HG03575 (cell line): ENCODE results near the gene CRYBG3.

Experiments used
- ATAC-seq: cut with Tn5 transposase; IDR thresholded peaks from one replicate; pipeline ENCODE4 v1.9.1; 2021; ENCODE audit not compliant: unreplicated experiment, insufficient number of reproducible peaks, low FRiP score; ENCODE audit errors: extremely low read depth

The CRYBG3 gene

GRCh38 chr3:97991293-97991682 is 169.5 kb downstream of the CRYBG3 start:
- no peak for ATAC-seq

DNA sequence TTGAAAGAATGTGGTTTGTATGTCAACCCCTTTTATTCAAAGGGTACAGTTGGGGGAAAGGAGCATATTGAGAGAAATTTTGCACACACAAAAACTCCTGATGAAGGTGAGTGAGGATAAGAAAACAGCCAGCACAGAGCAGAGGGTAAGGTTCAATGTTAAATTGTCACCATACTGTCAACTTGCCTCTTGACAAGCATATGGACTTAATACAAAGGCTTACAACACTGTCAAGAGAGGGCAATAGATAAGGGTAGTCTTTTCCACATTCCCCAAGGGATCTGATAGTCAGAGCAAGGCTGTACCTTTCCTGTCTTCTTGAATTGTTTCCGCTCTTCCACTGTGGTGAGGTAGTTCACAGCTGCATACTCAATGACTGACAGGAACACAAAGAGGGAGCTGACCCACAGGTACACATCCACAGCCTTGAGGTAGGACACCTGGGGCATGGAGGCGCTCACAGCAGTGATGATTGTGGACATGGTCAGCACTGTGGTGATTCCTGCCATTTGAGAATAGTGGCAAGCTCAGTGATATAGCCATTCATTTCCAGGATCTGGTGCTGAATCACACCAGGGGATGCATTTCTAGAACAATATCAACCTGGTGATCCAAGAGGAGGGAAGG is 170.8 kb downstream of the CRYBG3 start:
- ATAC-seq = no peak

DNA sequence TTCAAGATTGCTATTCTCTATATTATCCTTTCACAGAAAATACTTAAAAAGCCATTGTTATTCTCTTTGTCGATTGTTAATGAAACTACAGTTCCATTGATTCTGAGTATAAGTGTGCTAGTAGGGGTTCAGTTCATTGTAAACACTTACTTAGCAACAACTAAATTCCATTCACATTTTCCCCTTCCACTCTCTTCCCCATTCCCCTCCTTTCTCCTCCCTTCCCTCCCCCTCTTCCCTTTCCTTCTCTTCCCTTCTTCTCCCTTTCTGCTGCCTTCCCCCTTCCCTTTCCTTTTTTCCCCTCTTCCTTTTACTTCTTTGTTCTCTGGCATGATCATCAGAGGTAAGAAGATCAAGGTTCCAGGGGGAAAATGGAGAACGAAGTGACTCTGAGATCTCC is 171.7 kb downstream of the CRYBG3 start:
- ATAC-seq = no peak

DNA sequence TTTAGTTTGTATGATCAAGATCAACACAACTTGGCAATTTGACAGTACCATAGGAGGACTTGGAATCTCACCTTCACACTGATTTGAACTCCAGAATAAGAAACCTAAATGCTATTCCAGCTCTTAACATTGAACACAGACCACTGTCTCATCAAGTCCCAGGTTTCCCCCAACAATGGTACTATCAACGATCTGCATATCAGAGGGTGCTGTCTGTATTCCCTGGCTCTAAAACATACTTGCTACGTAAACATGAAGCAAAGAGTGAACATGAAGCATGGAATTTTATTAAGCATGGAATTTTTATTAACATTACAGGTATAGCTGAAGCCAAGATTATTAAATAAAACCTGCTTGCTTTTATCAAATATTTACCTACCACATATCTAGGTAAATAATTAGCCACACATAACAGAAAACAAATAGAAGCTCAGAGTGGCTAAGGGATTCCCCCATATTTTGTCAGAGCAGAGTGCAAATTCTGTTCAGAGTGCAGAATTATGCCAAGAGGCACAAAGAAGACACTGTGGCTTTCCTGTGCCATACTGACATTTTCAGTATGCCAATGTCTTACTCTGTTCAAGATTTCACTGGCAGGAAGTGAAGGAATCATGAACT is 172.6 kb downstream of the CRYBG3 start:
- no peak for ATAC-seq
